ENCODE results near the gene ADSS1. TPM values are rescaled to one million over a fixed set of nuclear protein-coding genes. Genes with fewer than 3 reads are reported as not detected.

ADSS1 gene
- total and polyA plus RNA-seq, 10 donors, result 2.7 to 11.7 (median 5.1) TPM

DNA sequence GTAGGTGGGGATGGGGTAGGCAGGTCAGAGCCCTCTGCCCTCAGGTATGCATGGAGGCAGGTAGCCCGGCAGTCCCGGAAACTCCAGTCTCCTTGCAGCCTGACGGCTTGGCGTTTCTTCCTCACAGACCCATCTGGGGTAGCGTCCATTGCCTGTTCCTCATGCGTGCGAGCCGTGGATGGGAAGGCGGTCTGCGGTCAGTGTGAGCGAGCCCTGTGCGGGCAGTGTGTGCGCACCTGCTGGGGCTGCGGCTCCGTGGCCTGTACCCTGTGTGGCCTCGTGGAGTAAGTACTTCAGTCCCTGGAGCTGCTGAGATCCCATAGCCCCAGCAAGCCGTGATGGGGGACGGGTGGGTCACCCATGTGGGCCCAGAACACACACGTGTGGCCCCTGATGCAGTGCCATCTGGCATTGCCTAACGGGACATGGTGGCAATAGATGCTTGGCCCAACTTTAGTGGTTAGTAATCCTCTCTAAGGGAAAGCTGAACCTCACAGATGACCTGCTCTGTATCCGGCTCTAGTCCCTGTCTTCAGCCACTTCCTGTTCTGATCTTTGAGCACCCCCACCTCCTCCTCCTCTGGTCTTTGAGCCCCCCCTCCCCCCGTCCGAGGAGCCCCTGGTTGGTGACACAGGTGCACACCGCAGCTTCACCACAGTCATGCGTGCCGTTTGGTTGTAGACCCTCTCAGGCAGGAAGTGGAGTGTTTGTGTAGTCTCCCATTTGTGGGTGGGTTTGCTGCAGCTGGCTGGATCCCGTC, 32.6 kb downstream of the ADSS1 start:
- WGBS, 5 donors, result 67 to 82% (median 73%) methylated on average over 18 to 27 of the region's 27 CpGs
- TF ChIP-seq POLR2AphosphoS5 (IDR thresholded peaks at IDR 0.05) (peak in 1 of 3 donors; percentile 36), CTCF (IDR thresholded peaks at IDR 0.05 in 8 of 11, conservative IDR thresholded peaks at IDR 0.05 in 3 of 11) (no peak)
- DNase-seq, result no peak
- peak overlapping the region in 1 of 8 donors; percentile 27 for H3K27ac ChIP-seq
- no peaks in the 10 kb centered on the region for H3K9me3 ChIP-seq
- peaks cover 0 to 67% (median 57%) of the 10 kb centered on the region in 6 donors for H3K36me3 ChIP-seq
- no peak overlapping the region for H3K4me3 ChIP-seq
- no peaks in the 10 kb centered on the region for H3K27me3 ChIP-seq (replicated peaks in 1 of 7)
- intact Hi-C loops (cut with DNase I; ENCODE audit: low total_unique reads), result no loop called here
- peaks cover 18 to 55% (median 38%) of the 10 kb centered on the region in 6 donors for H3K4me1 ChIP-seq

DNA sequence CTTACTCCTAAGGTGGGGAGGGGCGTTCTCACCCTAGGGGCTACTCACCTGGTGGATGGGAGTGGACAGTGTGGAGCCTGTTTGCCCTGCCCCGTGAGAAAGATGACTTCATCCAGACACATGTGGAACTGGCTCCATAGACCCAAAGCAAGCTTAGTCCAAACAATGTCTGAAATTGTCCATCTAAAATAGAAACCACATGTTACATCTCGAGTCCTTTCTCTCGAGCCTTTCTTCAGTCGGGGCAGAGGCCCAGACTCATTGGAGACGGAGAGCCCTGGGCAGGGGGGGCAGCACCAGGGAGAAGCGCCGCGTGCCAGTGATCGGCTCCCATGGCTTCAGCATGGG, 33.2 kb downstream of the ADSS1 start:
- H3K36me3 ChIP-seq, result peaks cover 0 to 73% (median 57%) of the 10 kb centered on the region in 6 donors

DNA sequence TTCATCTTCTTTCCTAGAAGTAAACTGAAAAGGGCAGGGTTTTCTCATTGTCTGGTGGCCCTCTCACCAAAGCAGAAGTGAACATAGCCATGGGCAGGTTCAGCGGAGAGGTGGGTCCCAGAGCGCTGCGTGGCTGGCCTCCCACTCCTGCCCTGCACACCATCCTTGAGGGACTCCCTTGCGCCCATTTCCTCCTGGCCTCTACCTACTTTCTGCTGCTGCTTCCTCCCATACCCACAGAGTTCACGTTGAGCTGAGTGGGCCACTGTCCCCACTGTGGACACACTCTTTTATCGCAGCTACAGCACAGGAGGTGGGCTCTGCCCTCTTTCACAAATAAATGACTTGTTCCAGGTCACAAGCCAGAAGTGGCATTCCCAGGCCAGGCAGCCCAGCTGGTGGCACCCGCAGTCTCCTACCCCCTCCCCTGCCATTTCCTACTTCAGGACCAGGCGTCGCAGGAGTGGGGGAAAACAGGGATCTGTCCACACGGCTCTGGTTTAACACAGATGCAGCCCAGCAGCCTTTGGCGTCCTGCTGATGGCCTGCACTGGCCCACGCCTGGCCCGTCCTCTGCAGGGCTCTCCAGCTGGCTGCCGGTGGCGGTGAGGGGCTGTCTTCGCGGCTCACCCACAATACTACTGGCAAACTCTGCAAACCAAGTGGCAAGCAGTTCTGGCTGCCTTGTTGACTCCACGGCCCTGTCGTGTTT, 33.8 kb downstream of the ADSS1 start:
- Histone ChIP-seq H3K4me3 (no peak overlapping the region), H3K9me3 (no peaks in the 10 kb centered on the region), H3K27me3 (replicated peaks in 1 of 7) (no peaks in the 10 kb centered on the region), H3K27ac (peak overlapping the region in 1 of 8 donors; percentile 27), H3K4me1 (peaks cover 15 to 48% (median 31%) of the 10 kb centered on the region in 6 donors), H3K36me3 (peaks cover 0 to 79% (median 57%) of the 10 kb centered on the region in 6 donors)
- TF ChIP-seq POLR2A (IDR thresholded peaks at IDR 0.05), result no peak
- peak in 1 of 3 donors; percentile 22 for TF ChIP-seq POLR2AphosphoS5 (IDR thresholded peaks at IDR 0.05)
- WGBS, 5 donors, result 88 to 91% (median 90%) methylated on average over 19 of the region's 19 CpGs
- DNase-seq, result no peak
- intact Hi-C loops (cut with DNase I; ENCODE audit: low total_unique reads), result no loop called here

More for the DNA sequence above, 33.2 kb downstream of the ADSS1 start:
- Histone ChIP-seq H3K9me3 (no peaks in the 10 kb centered on the region), H3K27me3 (replicated peaks in 1 of 7) (no peaks in the 10 kb centered on the region), H3K4me3 (no peak overlapping the region), H3K27ac (peak overlapping the region in 1 of 8 donors; percentile 27), H3K4me1 (peaks cover 15 to 49% (median 33%) of the 10 kb centered on the region in 6 donors)
- TF ChIP-seq POLR2A (IDR thresholded peaks at IDR 0.05) (no peak), POLR2AphosphoS5 (IDR thresholded peaks at IDR 0.05) (no peak), CTCF (IDR thresholded peaks at IDR 0.05 in 8 of 11, conservative IDR thresholded peaks at IDR 0.05 in 3 of 11) (no peak)
- DNase-seq, result no peak
- 88 to 91% (median 89%) methylated on average over 9 to 10 of the region's 10 CpGs for WGBS, 5 donors
- intact Hi-C loops (cut with DNase I; ENCODE audit: low total_unique reads), result no loop called here

- Histone ChIP-seq H3K36me3 (peaks cover 0 to 82% (median 57%) of the 10 kb centered on the region in 6 donors), H3K9me3 (no peaks in the 10 kb centered on the region), H3K27ac (no peak overlapping the region), H3K4me1 (peaks cover 9 to 38% (median 21%) of the 10 kb centered on the region in 6 donors), H3K4me3 (no peak overlapping the region), H3K27me3 (replicated peaks in 1 of 7) (no peaks in the 10 kb centered on the region)
- WGBS, 5 donors, result 88 to 93% (median 91%) methylated on average over 24 to 30 of the region's 30 CpGs
- peak; percentile 73 for DNase-seq
- no peak for TF ChIP-seq CTCF (IDR thresholded peaks at IDR 0.05 in 8 of 11, conservative IDR thresholded peaks at IDR 0.05 in 3 of 11)
- intact Hi-C loops (cut with DNase I; ENCODE audit: low total_unique reads), result no loop called here
Observed at GRCh38 chr14:104758981-104759969, 35.2 kb downstream of the ADSS1 start.
